HT1080 (cell line): ENCODE results near the gene DOCK9. TPM values are rescaled to one million over a fixed set of nuclear protein-coding genes. Genes with fewer than 3 reads are reported as not detected.
A peak's percentile ranks its signal among the peaks of the same experiment; 100 is the strongest.
"Not testable (repeated sequence)": the region's sequence is repeated elsewhere in the genome, so short reads cannot be mapped to it uniquely, and the experiment has no call there.

Source experiments
- DNase-seq: peaks from one replicate; pipeline ENCODE4 v3.0.0-alpha.2; 2015; ENCODE audit warnings: low read depth
- total RNA-seq: library from RNA; depleted of rRNA; stranded (reverse); fragments of >200 nt; shearing (Covaris generic); gene quantifications from 2 replicates; pipeline ENCODE4 v1.2.3, GENCODE V29; 2014

Gene DOCK9
- total RNA-seq, 1 experiment from 2014 or later, result 77.7 TPM

GRCh38 chr13:98775844-98776598 lies 201.8 kb downstream of the DOCK9 start:
- peak; percentile 89 for DNase-seq

GRCh38 chr13:98775386-98775785 lies 202.5 kb downstream of the DOCK9 start:
- DNase-seq, result no peak

GRCh38 chr13:98774776-98775175 lies 203.1 kb downstream of the DOCK9 start:
- DNase-seq, result no peak

GRCh38 chr13:98773921-98774320 lies 203.9 kb downstream of the DOCK9 start:
- DNase-seq, result no peak

- DNase-seq, result no peak
Observed at GRCh38 chr13:98772794-98773452, 204.9 kb downstream of the DOCK9 start.

GRCh38 chr13:98771838-98772611 lies 205.8 kb downstream of the DOCK9 start:
- no peak for DNase-seq

- no peak for DNase-seq
Observed at GRCh38 chr13:98769736-98770135, 208.1 kb downstream of the DOCK9 start.

GRCh38 chr13:98768522-98768921 lies 209.3 kb downstream of the DOCK9 start:
- no peak for DNase-seq

GRCh38 chr13:98766697-98767096 lies 211.2 kb downstream of the DOCK9 start:
- no peak for DNase-seq

GRCh38 chr13:98765996-98766519 lies 211.8 kb downstream of the DOCK9 start:
- no peak for DNase-seq

- DNase-seq, result no peak
Observed at GRCh38 chr13:98761986-98762616, 215.8 kb downstream of the DOCK9 start.

GRCh38 chr13:98761126-98761985 lies 216.5 kb downstream of the DOCK9 start:
- DNase-seq, result peak; percentile 46

GRCh38 chr13:98755729-98756128 lies 222.1 kb downstream of the DOCK9 start:
- DNase-seq, result no peak

- DNase-seq, result no peak
Observed at GRCh38 chr13:98755116-98755515, 222.7 kb downstream of the DOCK9 start.

GRCh38 chr13:98754468-98754867 lies 223.4 kb downstream of the DOCK9 start:
- DNase-seq, result not testable (repeated sequence)

- DNase-seq, result no peak
Observed at GRCh38 chr13:98752467-98753290, 225.2 kb downstream of the DOCK9 start, which contains the start of gene SLC15A1. SLC15A1 (minus strand) TSS chr13:98752672; CDS start chr13:98752598, 74 bp downstream.

- DNase-seq, result no peak
Observed at GRCh38 chr13:98751861-98752466, 225.9 kb downstream of the DOCK9 start.

GRCh38 chr13:98751367-98751782 lies 226.5 kb downstream of the DOCK9 start:
- no peak for DNase-seq

GRCh38 chr13:98749501-98749900 lies 228.4 kb downstream of the DOCK9 start:
- DNase-seq, result no peak
